Mammary epithelial cell (primary cell): Measurements from ENCODE around the gene TMEM271.

Experiments
- EZH2 ChIP-seq: IDR thresholded peaks from 2 replicates; pipeline ENCODE4 v1.6.1; 2012; ENCODE audit warnings: low read length, inconsistent platforms, borderline replicate concordance
- TF ChIP-seq, protein P1 (sequence below), 2 donors: IDR thresholded peaks in 1 of 2; conservative IDR thresholded peaks in 1 of 2; 2 replicates each; pipeline ENCODE4 v1.5.1; 2011 to 2012; ENCODE audit warnings: inconsistent platforms in 2 of 2, low read length in 2 of 2, mild to moderate bottlenecking in 2 of 2, control low read depth in 1 of 2, low read depth in 1 of 2; ENCODE audit not compliant: insufficient read depth in 1 of 2; ENCODE audit errors: extremely low read depth in 1 of 2

DNA sequence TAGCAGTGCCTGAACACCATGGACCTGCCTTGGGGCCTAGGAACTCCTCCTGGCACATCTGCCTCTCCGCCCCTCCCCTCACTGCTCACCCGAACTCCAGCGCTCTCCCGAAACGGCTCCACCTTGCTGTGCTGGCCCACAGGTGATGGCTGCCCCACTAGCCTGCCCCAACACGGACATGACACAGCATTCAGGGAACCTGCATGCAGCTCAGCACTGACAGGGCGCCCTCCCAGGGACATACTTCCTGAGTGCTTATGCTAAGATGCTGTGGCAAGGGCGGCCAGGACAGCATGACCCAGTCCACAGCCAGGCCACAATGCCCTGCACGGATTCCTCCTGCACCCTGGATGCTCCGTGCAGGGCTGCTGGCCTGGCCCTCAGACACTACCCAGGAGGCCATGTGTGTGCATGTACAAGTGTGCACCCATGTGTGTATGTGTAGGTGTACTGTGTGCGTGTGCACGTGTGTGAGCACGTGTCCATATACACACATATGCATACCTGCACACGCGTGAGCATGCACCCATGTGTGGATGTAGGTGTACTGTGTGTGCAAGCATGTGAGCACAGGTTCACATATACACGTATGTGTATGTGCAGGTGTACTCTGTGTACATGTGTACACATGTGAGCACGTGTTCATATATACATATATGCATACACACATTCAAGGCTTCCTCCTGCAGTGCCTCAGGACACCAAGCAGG, 6.0 kb downstream of the TMEM271 start:
- TF ChIP-seq, protein P1, sequence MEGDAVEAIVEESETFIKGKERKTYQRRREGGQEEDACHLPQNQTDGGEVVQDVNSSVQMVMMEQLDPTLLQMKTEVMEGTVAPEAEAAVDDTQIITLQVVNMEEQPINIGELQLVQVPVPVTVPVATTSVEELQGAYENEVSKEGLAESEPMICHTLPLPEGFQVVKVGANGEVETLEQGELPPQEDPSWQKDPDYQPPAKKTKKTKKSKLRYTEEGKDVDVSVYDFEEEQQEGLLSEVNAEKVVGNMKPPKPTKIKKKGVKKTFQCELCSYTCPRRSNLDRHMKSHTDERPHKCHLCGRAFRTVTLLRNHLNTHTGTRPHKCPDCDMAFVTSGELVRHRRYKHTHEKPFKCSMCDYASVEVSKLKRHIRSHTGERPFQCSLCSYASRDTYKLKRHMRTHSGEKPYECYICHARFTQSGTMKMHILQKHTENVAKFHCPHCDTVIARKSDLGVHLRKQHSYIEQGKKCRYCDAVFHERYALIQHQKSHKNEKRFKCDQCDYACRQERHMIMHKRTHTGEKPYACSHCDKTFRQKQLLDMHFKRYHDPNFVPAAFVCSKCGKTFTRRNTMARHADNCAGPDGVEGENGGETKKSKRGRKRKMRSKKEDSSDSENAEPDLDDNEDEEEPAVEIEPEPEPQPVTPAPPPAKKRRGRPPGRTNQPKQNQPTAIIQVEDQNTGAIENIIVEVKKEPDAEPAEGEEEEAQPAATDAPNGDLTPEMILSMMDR (conservative IDR thresholded peaks at IDR 0.05 in 1 of 2, IDR thresholded peaks at IDR 0.05 in 1 of 2; ENCODE audit: extremely low read depth in 1 of 2, insufficient read depth in 1 of 2, low read depth in 1 of 2, low read length in 2 of 2), result no peak
- TF ChIP-seq EZH2, result no peak
